Loucy (cell line): ENCODE measurements around the gene PTPN2.

Experiments used
- H2AFZ ChIP-seq: fragments of 200-600 bp; sonication (generic); 2 replicates; pipeline ENCODE4 v1.6.0; 2016; ENCODE audit warnings: antibody characterized with exemption, mild to moderate bottlenecking, low read length, moderate library complexity
- H3F3A ChIP-seq: fragments of 200-600 bp; 2 replicates; pipeline ENCODE4 v1.6.0; 2016; ENCODE audit warnings: antibody characterized with exemption, low read depth, mild to moderate bottlenecking
- H3K27me3 ChIP-seq: fragments of 200-600 bp; sonication (generic); 2 replicates; pipeline ENCODE4 v1.6.1; 2014; ENCODE audit warnings: low read length, mild to moderate bottlenecking; ENCODE audit not compliant: insufficient read depth, poor library complexity, severe bottlenecking
- H3K36me3 ChIP-seq: fragments of 200-600 bp; sonication (generic); 2 replicates; pipeline ENCODE4 v1.6.1; 2016; ENCODE audit warnings: low read length; ENCODE audit not compliant: insufficient read depth
- H3K4me1 ChIP-seq: fragments of 200-600 bp; sonication (generic); 2 replicates; pipeline ENCODE4 v1.5.1; 2014; ENCODE audit warnings: low read length, mild to moderate bottlenecking; ENCODE audit not compliant: insufficient read depth, poor library complexity, severe bottlenecking
- H3K4me2 ChIP-seq: fragments of 200-600 bp; sonication (generic); 2 replicates; pipeline ENCODE4 v1.6.0; 2014; ENCODE audit warnings: antibody characterized with exemption, low read length, low read depth, mild to moderate bottlenecking; ENCODE audit not compliant: poor library complexity, severe bottlenecking
- H3K4me3 ChIP-seq: fragments of 200-600 bp; sonication (generic); 2 replicates; pipeline ENCODE4 v1.5.1; 2014; ENCODE audit warnings: low read length, mild to moderate bottlenecking, mixed read lengths; ENCODE audit not compliant: poor library complexity, severe bottlenecking
- H3K79me2 ChIP-seq: fragments of 200-600 bp; sonication (generic); 2 replicates; pipeline ENCODE4 v1.6.1; 2014; ENCODE audit warnings: low read length; ENCODE audit not compliant: insufficient read depth
- H3K9ac ChIP-seq: fragments of 200-600 bp; sonication (generic); 2 replicates; pipeline ENCODE4 v1.6.0; 2014; ENCODE audit warnings: mild to moderate bottlenecking, low read depth, low read length, moderate library complexity; ENCODE audit not compliant: poor library complexity, severe bottlenecking
- H3K9me2 ChIP-seq: fragments of 200-600 bp; sonication (generic); replicated peaks from 2 replicates; pipeline ENCODE4 v1.6.1; 2016; ENCODE audit warnings: low read depth, low read length, mixed read lengths
- H3K9me3 ChIP-seq: fragments of 200-600 bp; sonication (generic); 2 replicates; pipeline ENCODE4 v1.6.1; 2014; ENCODE audit warnings: mild to moderate bottlenecking, antibody characterized with exemption, low read length, low read depth; ENCODE audit not compliant: insufficient read depth
- H4K20me1 ChIP-seq: fragments of 200-600 bp; sonication (generic); 2 replicates; pipeline ENCODE4 v1.6.0; 2014; ENCODE audit warnings: antibody characterized with exemption, low read length, mild to moderate bottlenecking; ENCODE audit not compliant: insufficient read depth, poor library complexity, severe bottlenecking
- CTCF ChIP-seq: fragments of 200-600 bp; sonication (generic); conservative IDR thresholded peaks from 2 replicates; pipeline ENCODE4 v1.5.1; 2014; ENCODE audit warnings: mild to moderate bottlenecking, antibody characterized with exemption, low read length
- EZH2phosphoT487 ChIP-seq: fragments of 200-600 bp; IDR thresholded peaks from 2 replicates; pipeline ENCODE4 v1.6.1; 2018; ENCODE audit warnings: antibody characterized with exemption, mild to moderate bottlenecking, moderate library complexity, borderline replicate concordance

PTPN2 gene

DNA sequence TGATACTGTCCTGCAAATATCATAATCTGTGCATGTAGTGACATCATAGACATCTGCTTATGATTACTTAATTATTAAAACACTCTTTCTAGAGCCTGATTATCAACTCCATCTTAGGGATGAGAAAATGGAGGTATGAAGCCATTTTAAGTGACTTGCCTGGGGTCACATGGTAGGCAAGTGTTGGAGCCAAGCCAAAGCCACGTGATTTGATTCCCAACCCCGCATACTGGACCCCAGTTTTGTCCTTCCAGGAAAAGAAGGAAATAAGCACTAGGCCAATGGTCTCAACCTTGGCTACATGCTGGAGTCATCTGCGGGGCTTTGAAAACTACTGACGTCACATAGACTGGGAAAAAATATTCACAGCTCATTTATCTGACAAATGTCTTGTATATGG is 44.2 kb upstream of the PTPN2 start:
- H3K27me3 ChIP-seq, result no peaks in the 10 kb centered on the region
- TF ChIP-seq CTCF (no peak), EZH2phosphoT487 (no peak)
- no peak overlapping the region for H2AFZ ChIP-seq
- H3K9ac ChIP-seq, result no peak overlapping the region
- no peak overlapping the region for H3K4me2 ChIP-seq
- H3K36me3 ChIP-seq, result no peaks in the 10 kb centered on the region
- H3K4me3 ChIP-seq, result no peak overlapping the region
- no peaks in the 10 kb centered on the region for H3K9me2 ChIP-seq
- H3K9me3 ChIP-seq, result no peaks in the 10 kb centered on the region
- H3K4me1 ChIP-seq, result no peaks in the 10 kb centered on the region
- no peaks in the 10 kb centered on the region for H3F3A ChIP-seq
- no peaks in the 10 kb centered on the region for H4K20me1 ChIP-seq
- no peaks in the 10 kb centered on the region for H3K79me2 ChIP-seq

GRCh38 chr18:12924616-12925015 is 40.6 kb upstream of the PTPN2 start:
- Histone ChIP-seq H3K27me3 (no peaks in the 10 kb centered on the region), H3K9me2 (no peaks in the 10 kb centered on the region), H3K36me3 (no peaks in the 10 kb centered on the region), H3K4me2 (no peak overlapping the region), H4K20me1 (no peaks in the 10 kb centered on the region), H3K4me3 (no peak overlapping the region), H3K79me2 (no peaks in the 10 kb centered on the region), H3K9ac (no peak overlapping the region), H3F3A (no peaks in the 10 kb centered on the region), H3K4me1 (peaks cover 8% of the 10 kb centered on the region), H2AFZ (no peak overlapping the region), H3K9me3 (no peaks in the 10 kb centered on the region)
- TF ChIP-seq CTCF (no peak), EZH2phosphoT487 (no peak)

DNA sequence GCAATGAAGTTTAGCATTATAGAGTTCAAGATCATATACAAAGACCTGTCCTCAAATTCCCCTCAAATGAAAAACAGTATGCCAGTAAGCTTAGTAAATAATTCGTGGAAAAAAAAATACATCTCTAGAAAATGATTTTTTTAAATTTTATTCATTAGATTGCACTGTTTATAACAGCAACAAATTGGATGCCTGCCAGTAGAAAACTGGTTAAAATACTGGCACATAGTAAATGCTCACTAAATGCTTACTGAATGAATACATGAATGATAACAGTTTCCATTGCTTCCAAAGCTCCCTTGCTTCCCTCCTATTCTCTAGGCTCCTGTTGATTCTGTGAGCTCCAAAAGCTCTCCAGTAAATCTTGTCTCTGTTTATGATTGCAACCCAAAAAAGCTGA is 38.2 kb upstream of the PTPN2 start:
- no peak overlapping the region for H3K9ac ChIP-seq
- H3K9me3 ChIP-seq, result no peaks in the 10 kb centered on the region
- H3K4me3 ChIP-seq, result no peak overlapping the region
- no peak overlapping the region for H2AFZ ChIP-seq
- H3K27me3 ChIP-seq, result no peaks in the 10 kb centered on the region
- H3K36me3 ChIP-seq, result no peaks in the 10 kb centered on the region
- TF ChIP-seq CTCF, result no peak
- no peak for TF ChIP-seq EZH2phosphoT487
- H4K20me1 ChIP-seq, result no peaks in the 10 kb centered on the region
- no peak overlapping the region for H3K4me2 ChIP-seq
- no peaks in the 10 kb centered on the region for H3K9me2 ChIP-seq
- H3K4me1 ChIP-seq, result peaks cover 8% of the 10 kb centered on the region
- no peaks in the 10 kb centered on the region for H3F3A ChIP-seq
- H3K79me2 ChIP-seq, result no peaks in the 10 kb centered on the region
